ENCODE data around the gene ZFP36L1.

Gene ZFP36L1

DNA sequence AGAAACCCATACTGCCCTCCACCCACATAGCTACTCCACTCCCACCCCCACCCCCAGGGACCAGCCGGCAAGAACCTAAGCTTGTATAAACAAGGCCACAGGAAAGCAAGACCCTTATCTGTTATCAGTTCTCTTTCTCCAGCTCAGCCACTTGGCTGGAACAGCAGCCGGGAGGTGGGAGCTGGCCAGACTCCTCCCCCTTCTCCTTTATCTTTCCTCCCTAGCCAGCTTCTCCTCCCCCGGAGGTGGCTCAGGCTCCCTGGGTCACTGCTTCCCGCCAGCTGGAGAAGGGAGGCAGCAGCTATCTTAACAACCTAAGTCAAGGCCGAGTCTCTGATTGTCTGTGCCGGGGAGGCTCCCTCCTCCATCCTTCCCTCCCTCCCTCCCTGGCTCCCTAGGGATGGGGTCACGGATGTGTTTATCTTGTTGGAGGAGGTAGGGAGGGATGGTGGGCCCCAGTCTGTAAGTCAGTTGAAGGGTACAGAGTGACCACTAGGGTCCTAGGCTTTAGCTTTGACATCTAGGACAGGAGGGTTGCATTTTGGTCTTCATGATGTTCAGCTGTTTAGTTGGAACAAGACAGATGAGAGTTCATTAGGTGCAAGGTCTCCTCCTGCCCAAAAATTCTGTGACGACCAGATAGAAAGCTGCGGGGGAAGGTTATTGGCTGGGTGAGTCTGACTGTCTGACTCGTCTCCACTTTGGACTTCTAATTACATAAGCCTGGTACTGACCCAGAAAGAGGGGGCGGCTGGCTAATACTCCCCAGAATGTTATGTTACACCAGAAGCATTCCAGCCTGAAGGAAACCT, 29.7 kb downstream of the ZFP36L1 start:
- no peak for DNase-seq (ENCODE audit: low spot score)

GRCh38 chr14:68761391-68761790, 31.5 kb downstream of the ZFP36L1 start:
- DNase-seq (ENCODE audit: low spot score), result no peak

DNA sequence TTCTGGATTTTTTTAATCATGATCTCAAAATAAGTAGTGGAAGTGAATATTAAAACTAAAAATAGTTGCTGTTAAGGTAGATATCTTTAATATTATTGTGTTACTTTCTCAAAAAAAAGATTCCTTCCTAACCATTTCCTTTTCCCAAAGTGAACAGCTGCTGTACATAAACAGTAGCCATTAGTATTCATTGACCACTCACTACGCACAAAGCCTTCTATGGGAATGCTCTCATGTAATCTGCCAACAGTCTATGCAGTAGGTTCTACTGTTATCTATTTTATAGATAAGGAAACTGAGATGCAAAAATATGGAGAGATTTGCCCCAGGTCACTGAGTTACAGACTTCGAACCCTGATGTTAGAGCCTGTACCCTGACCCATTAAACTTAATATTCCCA, 32.1 kb downstream of the ZFP36L1 start:
- DNase-seq (ENCODE audit: low spot score), result no peak

- DNase-seq (ENCODE audit: low spot score), result no peak
Measured at GRCh38 chr14:68759937-68760336, 32.9 kb downstream of the ZFP36L1 start.

- no peak for DNase-seq (ENCODE audit: low spot score)
Measured at GRCh38 chr14:68759017-68759560, 33.8 kb downstream of the ZFP36L1 start.

GRCh38 chr14:68758301-68758700, 34.6 kb downstream of the ZFP36L1 start:
- DNase-seq (ENCODE audit: low spot score), result no peak

GRCh38 chr14:68757618-68758081, 35.2 kb downstream of the ZFP36L1 start:
- no peak for DNase-seq (ENCODE audit: low spot score)

DNA sequence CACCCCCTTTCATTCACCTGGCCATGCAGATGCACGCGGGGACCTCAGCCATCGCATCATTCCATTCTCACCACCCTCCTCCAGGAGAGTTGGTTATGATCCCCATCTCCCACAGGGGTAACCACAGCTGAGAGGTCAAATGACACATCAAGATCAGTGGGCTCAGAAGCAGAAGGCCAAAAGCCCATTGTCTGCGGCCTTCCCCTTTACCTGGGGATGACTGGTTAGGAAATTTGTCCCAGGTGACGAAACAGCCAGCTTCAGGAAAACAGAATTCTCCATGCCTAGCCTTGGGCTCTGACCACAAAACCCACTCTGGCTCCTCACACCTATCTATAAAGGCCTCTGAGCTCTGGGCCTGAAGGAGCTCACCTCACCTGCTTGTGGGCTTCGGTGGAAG, 36.1 kb downstream of the ZFP36L1 start:
- DNase-seq (ENCODE audit: low spot score), result no peak

GRCh38 chr14:68756000-68756481, 36.8 kb downstream of the ZFP36L1 start:
- no peak for DNase-seq (ENCODE audit: low spot score)

DNA sequence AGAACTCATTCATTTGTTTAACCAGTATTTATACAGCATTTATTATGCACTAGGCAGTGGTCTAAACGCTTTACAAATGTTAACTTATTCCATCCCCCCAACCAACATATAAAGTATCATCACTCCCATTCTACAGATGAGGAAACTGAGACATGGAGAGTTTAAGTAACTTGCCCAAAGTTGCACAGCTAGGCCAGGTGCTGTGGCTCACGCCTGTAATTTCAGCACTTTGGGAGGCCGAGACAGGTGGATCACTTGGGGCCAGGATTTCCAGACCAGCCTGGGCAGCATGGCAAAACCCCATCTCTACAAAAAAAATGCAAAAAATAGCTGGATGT, 37.9 kb downstream of the ZFP36L1 start:
- DNase-seq (ENCODE audit: low spot score), result no peak

GRCh38 chr14:68753690-68754089, 39.2 kb downstream of the ZFP36L1 start:
- no peak for DNase-seq (ENCODE audit: low spot score)

DNA sequence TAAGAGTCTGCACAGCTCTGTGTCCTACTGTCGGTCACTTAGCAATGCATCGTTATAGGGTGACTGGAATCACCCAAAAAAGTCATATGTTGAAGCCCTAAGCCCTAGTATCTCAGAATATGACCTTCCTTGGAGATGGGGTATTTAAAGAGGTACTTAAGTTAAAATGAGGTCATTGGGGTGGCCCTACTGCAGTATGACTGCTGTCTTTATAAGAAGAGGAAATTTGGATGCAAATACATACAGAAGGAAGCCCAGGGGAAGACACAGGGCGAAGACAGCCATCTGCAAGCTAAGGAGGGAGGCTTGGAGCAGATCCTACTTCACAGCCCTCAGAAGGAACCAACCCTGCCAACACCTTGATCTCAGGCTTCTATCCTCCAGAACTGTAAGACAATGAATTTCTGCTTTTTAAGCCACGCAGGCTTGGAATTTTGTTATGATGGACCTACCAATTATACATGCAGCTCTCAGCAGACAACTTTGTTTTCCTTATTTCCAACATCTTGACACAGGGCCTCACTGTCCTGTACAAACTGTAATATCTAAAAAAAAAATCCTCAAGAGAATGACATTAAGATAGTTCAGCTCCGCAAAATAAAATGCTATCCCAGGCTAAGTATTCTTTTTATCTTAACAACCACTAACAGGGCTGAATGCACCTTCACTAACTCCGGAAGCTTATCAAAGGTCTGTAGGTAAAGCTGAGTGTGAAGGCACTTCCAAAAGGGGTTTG, 40.4 kb downstream of the ZFP36L1 start:
- DNase-seq (ENCODE audit: low spot score), result no peak

- DNase-seq (ENCODE audit: low spot score), result no peak
Measured at GRCh38 chr14:68749487-68750475, 43.1 kb downstream of the ZFP36L1 start.

DNA sequence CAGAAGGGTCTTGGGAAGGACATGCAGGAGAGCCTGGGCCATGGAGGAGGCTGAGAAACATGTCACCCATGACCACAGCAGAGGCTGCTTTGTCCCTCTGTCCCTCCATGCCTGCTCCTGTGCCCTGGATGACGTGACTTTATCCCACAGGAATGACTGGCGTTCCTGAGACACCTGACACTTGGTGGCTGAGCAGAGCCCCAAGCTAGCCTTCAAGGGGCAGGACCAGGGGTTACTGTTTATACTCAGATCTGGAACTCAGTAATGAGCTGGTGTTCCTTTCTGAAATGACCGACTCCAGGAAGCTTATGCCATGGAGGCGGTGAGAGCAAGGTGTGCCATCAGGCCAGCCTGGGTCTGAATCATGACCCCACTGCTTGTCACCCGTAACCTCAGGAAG, 44.2 kb downstream of the ZFP36L1 start:
- no peak for DNase-seq (ENCODE audit: low spot score)

- DNase-seq (ENCODE audit: low spot score), result no peak
Measured at GRCh38 chr14:68748260-68748659, 44.6 kb downstream of the ZFP36L1 start.

DNA sequence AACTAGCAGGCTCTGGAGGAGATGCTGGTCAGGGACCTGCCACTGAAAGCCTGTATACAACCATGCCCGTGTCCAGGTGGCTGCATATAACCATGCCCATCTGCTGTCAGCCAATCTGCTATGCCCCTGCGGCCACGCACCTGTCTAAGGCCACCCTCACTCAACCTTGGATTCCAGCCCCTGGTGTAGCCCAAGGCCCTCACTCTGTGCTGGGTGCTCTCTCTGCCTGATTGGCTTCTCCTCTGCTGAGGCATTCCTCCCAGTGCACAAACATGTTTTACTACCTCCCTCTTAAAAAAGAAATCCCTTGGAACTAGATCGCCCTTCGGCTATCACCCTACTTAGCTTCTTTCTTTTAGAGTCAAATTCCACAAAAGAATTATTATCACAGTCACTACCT, 45.5 kb downstream of the ZFP36L1 start:
- DNase-seq (ENCODE audit: low spot score), result no peak

GRCh38 chr14:68744613-68745012, 48.3 kb downstream of the ZFP36L1 start:
- no peak for DNase-seq (ENCODE audit: low spot score)

DNA sequence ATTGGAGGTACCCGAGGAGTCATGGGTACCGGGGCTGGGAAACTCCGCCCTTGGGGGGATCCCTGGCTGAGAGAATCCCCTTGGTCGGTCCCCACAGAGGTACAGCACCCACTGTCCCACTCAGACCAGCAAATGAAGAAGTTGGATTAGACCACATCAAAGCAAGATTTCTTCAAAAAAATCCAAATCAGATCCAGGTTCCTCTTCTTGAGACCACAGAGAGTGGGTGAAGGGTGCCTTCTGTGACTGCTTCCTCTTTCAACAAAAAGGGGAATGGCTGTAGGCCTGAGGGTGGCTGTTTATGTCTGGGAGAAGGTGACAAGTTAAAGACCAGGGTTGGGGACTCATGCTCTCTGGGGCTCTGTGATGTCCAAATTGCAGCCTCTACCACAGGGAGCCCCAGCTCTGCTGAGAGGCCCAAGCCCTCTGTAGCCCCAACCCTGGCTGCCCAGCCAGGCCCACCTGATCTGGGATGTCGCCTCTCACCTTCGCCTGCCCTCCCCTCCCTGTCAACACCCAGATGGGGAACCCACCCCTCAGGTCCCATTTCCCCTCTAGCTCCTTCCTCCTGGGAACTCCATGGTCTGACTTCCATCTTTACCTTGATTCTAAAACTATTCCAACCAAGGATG, 50.9 kb downstream of the ZFP36L1 start:
- no peak for DNase-seq (ENCODE audit: low spot score)

GRCh38 chr14:68741477-68741791, 51.4 kb downstream of the ZFP36L1 start:
- DNase-seq (ENCODE audit: low spot score), result no peak

- no peak for DNase-seq (ENCODE audit: low spot score)
Measured at GRCh38 chr14:68740788-68741476, 51.9 kb downstream of the ZFP36L1 start.

GRCh38 chr14:68739701-68740100, 53.2 kb downstream of the ZFP36L1 start:
- DNase-seq (ENCODE audit: low spot score), result no peak

Measured in cerebellar cortex (tissue), 1 donor.